ENCODE results near the gene CBX7.

Gene CBX7

DNA sequence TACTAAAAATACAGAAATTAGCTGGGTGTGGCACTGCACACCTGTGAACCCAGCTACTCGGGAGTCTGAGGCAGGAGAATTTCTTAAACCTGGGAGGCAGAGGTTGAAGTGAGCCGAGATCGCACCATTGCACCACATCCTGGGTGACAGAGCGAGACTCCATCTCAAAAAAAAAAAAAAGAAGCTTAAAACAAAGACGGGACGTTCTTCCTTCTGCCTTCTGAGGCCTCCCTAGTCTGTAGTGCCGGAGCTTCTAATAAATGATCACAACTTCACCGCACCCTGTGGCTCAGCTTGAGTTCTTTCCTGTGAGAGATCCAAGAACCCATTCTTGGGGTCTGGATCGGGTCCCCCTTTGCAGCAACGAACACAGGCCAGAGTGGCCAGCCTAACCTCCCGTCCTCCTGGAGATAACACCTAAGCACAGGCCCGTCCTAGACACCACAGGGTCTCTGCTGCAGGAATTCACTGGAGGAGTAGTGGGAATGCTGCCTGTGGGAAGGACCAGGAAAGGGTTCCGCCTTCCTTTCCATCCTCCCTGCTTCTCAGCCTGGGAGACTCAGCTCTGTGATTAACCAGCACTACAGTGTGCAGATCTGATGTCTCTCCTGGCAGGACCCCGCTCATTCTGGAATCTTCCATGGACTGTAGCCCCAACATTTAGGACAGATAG lies 57.6 kb downstream of the CBX7 start:
- Histone ChIP-seq H3K4me3 (ENCODE audit: low read depth, low read length) (no peak overlapping the region), H3K27me3 (replicated peaks) (no peaks in the 10 kb centered on the region), H3K36me3 (replicated peaks) (no peaks in the 10 kb centered on the region), H3K27ac (no peak overlapping the region)
- TF ChIP-seq, protein P1, sequence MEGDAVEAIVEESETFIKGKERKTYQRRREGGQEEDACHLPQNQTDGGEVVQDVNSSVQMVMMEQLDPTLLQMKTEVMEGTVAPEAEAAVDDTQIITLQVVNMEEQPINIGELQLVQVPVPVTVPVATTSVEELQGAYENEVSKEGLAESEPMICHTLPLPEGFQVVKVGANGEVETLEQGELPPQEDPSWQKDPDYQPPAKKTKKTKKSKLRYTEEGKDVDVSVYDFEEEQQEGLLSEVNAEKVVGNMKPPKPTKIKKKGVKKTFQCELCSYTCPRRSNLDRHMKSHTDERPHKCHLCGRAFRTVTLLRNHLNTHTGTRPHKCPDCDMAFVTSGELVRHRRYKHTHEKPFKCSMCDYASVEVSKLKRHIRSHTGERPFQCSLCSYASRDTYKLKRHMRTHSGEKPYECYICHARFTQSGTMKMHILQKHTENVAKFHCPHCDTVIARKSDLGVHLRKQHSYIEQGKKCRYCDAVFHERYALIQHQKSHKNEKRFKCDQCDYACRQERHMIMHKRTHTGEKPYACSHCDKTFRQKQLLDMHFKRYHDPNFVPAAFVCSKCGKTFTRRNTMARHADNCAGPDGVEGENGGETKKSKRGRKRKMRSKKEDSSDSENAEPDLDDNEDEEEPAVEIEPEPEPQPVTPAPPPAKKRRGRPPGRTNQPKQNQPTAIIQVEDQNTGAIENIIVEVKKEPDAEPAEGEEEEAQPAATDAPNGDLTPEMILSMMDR (IDR thresholded peaks at IDR 0.05; ENCODE audit: low read depth, low read length, missing control alignments) = no peak
- DNase-seq = no peak
- in situ Hi-C loops (cut with HindIII; ENCODE audit: low pct_ligation_motif_present, low sequenced_read_pairs) = no loop called here

DNA sequence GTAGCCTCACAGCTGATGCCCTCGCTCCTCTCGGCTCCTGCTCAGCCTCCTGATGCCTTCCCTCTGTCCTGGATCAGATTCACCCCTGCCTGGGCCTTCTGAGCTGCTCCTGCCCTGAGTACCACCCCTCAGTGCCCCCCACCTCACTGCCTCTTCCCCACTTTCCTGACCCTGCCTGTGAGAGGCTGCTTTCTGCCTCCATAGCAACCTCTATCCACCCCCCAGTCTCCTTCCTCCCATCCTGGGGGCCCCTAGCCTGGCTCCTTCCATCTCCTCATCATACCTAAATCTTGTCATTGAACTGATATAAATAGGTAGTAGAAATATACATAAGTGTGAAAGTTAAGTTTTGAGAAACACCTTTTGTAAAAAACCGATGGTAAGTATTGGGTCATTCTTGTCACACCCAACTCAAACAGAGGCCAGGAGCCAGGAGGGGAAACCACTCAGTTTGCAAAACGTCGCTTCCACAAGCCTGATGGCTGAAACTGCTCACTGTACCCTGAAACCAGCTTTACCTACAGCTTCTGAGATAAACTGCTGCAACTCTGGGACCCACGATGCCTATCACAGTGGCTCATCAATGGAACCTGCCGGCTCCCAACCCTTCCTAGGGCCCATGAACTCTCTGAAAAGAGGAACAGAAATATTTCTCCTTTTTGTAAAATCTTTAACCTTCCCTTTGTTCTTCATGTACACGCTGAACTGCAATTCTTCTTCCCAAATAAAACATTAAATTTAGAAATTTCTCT lies 60.2 kb downstream of the CBX7 start:
- in situ Hi-C loops (cut with HindIII; ENCODE audit: low pct_ligation_motif_present, low sequenced_read_pairs) = no loop called here
- Histone ChIP-seq H3K4me3 (ENCODE audit: low read depth, low read length) (no peak overlapping the region), H3K27ac (no peak overlapping the region), H3K27me3 (replicated peaks) (no peaks in the 10 kb centered on the region), H3K36me3 (replicated peaks) (no peaks in the 10 kb centered on the region)
- TF ChIP-seq, protein P1 (IDR thresholded peaks at IDR 0.05; ENCODE audit: low read depth, low read length, missing control alignments) = no peak
- no peak for DNase-seq

DNA sequence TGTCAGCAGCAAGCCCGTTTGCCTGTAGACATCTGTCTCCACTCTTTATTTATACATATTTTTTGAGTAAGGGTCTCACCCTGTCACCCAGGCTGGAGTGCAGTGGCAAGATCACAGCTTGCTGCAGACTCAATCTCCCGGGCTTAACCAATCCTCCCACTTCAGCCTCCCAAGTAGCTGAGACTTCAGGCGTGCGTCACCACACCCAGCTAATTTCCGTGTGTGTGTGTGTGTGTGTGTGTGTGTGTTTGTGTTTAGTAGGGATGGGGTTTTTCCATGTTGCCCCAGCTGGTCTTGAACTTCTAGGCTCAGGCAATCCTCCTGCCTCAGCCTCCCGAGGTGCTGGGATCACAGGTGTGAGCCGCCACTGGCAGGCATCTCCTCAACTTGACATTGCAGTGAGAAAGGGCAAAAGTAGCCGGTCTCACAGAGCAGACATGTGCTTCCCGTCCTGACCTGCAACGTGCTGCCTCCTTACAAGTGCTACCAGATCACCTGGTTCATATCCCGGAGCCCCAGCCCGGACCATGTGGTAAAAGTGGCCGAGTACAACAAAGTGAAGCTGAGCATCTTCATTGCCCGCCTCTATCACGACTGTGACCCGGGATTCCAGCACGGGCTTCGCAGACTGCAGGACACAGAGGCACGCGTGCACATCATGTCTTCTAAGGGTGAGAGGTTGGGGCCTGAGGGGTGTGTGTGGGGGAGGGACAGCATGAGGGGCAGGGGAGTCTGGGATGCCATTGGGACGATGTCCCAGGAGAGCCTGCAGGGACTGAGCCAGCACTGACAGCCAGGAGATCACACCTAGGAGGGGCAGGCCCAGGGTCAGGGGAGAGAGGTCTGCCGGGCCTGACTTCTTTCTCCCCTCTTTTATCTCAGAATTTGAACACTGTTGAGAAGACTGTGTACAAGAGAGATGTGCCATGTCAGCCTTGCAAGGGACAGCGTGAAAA lies 61.1 kb downstream of the CBX7 start:
- TF ChIP-seq, protein P1 (IDR thresholded peaks at IDR 0.05; ENCODE audit: low read depth, low read length, missing control alignments) = no peak
- in situ Hi-C loops (cut with HindIII; ENCODE audit: low pct_ligation_motif_present, low sequenced_read_pairs) = no loop called here
- no peaks in the 10 kb centered on the region for H3K27me3 ChIP-seq (replicated peaks)

DNA sequence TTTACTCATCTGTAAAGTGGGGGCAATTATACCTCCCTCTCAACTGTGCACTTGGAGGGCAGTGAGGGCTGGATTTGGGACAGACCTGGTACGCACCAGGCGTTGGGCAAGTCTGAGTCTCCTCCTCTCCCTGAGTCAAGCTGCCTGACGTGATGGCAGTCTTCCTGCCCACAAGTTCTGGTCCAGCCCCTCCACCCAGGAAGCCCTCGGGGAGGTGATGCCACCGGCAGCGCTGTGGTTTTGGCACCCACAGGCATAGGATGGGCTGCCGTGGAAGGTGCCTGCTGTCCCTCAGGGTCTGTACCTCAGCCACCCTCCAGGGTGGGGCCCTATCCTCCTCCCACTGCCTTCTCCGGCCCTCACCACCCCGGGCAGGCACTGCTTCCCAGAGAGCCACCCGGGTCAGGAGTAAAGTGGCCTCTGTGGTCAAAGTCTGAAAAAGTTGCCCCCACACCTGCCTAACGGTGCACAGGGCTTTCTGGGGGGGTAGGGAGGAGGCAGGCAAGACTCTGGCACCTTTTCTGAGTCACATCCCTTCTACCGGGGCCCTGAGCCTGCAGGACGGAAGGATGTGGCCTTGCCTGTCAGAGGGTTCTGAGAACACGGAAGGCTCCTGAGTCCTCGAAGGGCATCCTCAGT lies 61.9 kb downstream of the CBX7 start:
- H3K36me3 ChIP-seq (replicated peaks) = no peaks in the 10 kb centered on the region
- H3K27me3 ChIP-seq (replicated peaks) = no peaks in the 10 kb centered on the region
- in situ Hi-C loops (cut with HindIII; ENCODE audit: low pct_ligation_motif_present, low sequenced_read_pairs) = no loop called here
- H3K4me3 ChIP-seq (ENCODE audit: low read depth, low read length) = no peak overlapping the region
- DNase-seq = no peak
- no peak overlapping the region for H3K27ac ChIP-seq
- TF ChIP-seq, protein P1 (IDR thresholded peaks at IDR 0.05; ENCODE audit: low read depth, low read length, missing control alignments) = no peak

More for the DNA sequence above, 61.1 kb downstream of the CBX7 start:
- H3K36me3 ChIP-seq (replicated peaks) = no peaks in the 10 kb centered on the region
- no peak overlapping the region for H3K4me3 ChIP-seq (ENCODE audit: low read depth, low read length)
- no peak overlapping the region for H3K27ac ChIP-seq
- DNase-seq = no peak

DNA sequence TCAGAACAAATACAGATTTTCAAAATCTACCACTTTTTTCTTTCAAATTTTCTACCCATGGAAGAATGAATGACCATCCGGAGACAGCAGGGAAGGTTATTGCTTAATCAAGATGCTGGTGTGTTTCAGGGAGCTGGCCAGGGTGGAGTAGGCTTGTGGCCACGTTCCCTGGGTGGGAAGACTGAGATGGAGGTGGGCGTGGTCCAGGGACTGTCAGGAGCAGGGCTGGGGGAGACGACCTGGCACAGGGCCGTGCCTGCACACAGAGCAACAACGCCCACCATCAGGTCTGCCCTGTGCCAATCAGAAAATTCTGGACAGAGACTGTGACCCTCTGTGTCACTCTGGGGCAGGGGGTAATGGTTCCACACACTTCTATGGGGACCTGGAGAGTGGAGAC lies 62.6 kb downstream of the CBX7 start:
- DNase-seq = no peak
- no peaks in the 10 kb centered on the region for H3K36me3 ChIP-seq (replicated peaks)
- TF ChIP-seq, protein P1 (IDR thresholded peaks at IDR 0.05; ENCODE audit: low read depth, low read length, missing control alignments) = no peak
- in situ Hi-C loops (cut with HindIII; ENCODE audit: low pct_ligation_motif_present, low sequenced_read_pairs) = no loop called here
- H3K4me3 ChIP-seq (ENCODE audit: low read depth, low read length) = no peak overlapping the region
- H3K27me3 ChIP-seq (replicated peaks) = no peaks in the 10 kb centered on the region
- no peak overlapping the region for H3K27ac ChIP-seq

All from brain microvascular endothelial cell (primary cell).